HepG2 (cell line): Measurements from ENCODE around the gene NCKAP1. TPM values are rescaled to one million over a fixed set of nuclear protein-coding genes. Genes with fewer than 3 reads are reported as not detected.

Source experiments
- EED ChIP-seq: sonication (generic); formaldehyde crosslinking; IDR thresholded peaks from 2 replicates; pipeline ENCODE4 v1.5.0; 2020; ENCODE audit warnings: mild to moderate bottlenecking, missing genetic modification reagents
- FIP1L1 ChIP-seq: fragments of 200-400 bp; formaldehyde crosslinking; IDR thresholded peaks from 2 replicates; pipeline ENCODE4 v1.6.1; 2018; ENCODE audit warnings: low read depth, mild to moderate bottlenecking, low read length, moderate library complexity, borderline replicate concordance; ENCODE audit not compliant: insufficient read depth
- HBP1 ChIP-seq: IDR thresholded peaks from 2 replicates; pipeline ENCODE4 v1.6.1; 2016; ENCODE audit warnings: low read depth, control low read depth
- HIVEP1 ChIP-seq: sonication (generic); formaldehyde crosslinking; IDR thresholded peaks from 2 replicates; pipeline ENCODE4 v1.4.0; 2020; ENCODE audit warnings: mild to moderate bottlenecking, missing genetic modification reagents
- NRL ChIP-seq: sonication (generic); formaldehyde crosslinking; IDR thresholded peaks from 2 replicates; pipeline ENCODE4 v1.5.0; 2020; ENCODE audit warnings: missing genetic modification reagents, mild to moderate bottlenecking, moderate library complexity, borderline replicate concordance
- SKI ChIP-seq: fragments of 450-650 bp; IDR thresholded peaks from one replicate; pipeline ENCODE4 v1.6.1; 2018; ENCODE audit warnings: mild to moderate bottlenecking; ENCODE audit not compliant: partially characterized antibody
- U2AF1 ChIP-seq: fragments of 200-400 bp; formaldehyde crosslinking; optimal IDR thresholded peaks from 2 replicates; pipeline ENCODE3; 2017; ENCODE audit warnings: mild to moderate bottlenecking, low read depth, low read length
- ZNF160 ChIP-seq: sonication (generic); formaldehyde crosslinking; IDR thresholded peaks from 2 replicates; pipeline ENCODE4 v1.8.0; 2022; ENCODE audit warnings: mild to moderate bottlenecking, inconsistent platforms, missing genetic modification reagents
- ZNF260 ChIP-seq: sonication (generic); formaldehyde crosslinking; IDR thresholded peaks from 2 replicates; pipeline ENCODE4 v1.4.0; 2020; ENCODE audit warnings: missing genetic modification reagents, low read depth, mild to moderate bottlenecking, borderline replicate concordance
- ZNF263 ChIP-seq: sonication (generic); formaldehyde crosslinking; IDR thresholded peaks from 2 replicates; pipeline ENCODE4 v1.4.0; 2020; ENCODE audit warnings: missing genetic modification reagents
- ZNF280B ChIP-seq: sonication (generic); formaldehyde crosslinking; IDR thresholded peaks from 2 replicates; pipeline ENCODE4 v1.5.0; 2020; ENCODE audit warnings: missing genetic modification reagents, mild to moderate bottlenecking, borderline replicate concordance
- ZNF3 ChIP-seq: IDR thresholded peaks from 2 replicates; pipeline ENCODE4 v1.7.0; 2017; ENCODE audit warnings: inconsistent platforms
- ZNF354B ChIP-seq: sonication (generic); formaldehyde crosslinking; IDR thresholded peaks from 2 replicates; pipeline ENCODE4 v1.8.0; 2022; ENCODE audit warnings: mild to moderate bottlenecking, missing genetic modification reagents
- ZNF407 ChIP-seq: sonication (generic); formaldehyde crosslinking; IDR thresholded peaks from one replicate; pipeline ENCODE4 v1.5.1; 2020; ENCODE audit warnings: mild to moderate bottlenecking, missing genetic modification reagents; ENCODE audit errors: not compliant biosample characterization
- ZNF577 ChIP-seq: sonication (generic); formaldehyde crosslinking; IDR thresholded peaks from 2 replicates; pipeline ENCODE4 v1.4.0; 2020; ENCODE audit warnings: mild to moderate bottlenecking, low read depth, missing genetic modification reagents, borderline replicate concordance
- ZNF652 ChIP-seq: IDR thresholded peaks from 2 replicates; pipeline ENCODE4 v1.6.1; 2016; ENCODE audit warnings: low read depth, borderline replicate concordance
- ZNF749 ChIP-seq: sonication (generic); formaldehyde crosslinking; IDR thresholded peaks from 2 replicates; pipeline ENCODE4 v1.8.0; 2022; ENCODE audit warnings: mild to moderate bottlenecking, missing genetic modification reagents, moderate library complexity, borderline replicate concordance
- ZNF788 ChIP-seq: sonication (generic); formaldehyde crosslinking; IDR thresholded peaks from 2 replicates; pipeline ENCODE4 v1.5.0; 2020; ENCODE audit warnings: mild to moderate bottlenecking, missing genetic modification reagents, borderline replicate concordance
- ZSCAN9 ChIP-seq: IDR thresholded peaks from 2 replicates; pipeline ENCODE4 v1.6.1; 2016; ENCODE audit warnings: borderline replicate concordance
- polyA plus RNA-seq, 8 experiments: library from polyadenylated mRNA; depleted of rRNA in 3 of 8; stranded (reverse) in 7 of 8; unstranded in 1 of 8; fragments of >200 nt; fragmentation: Illumina TruSeq in 4 of 8; extraction: Trizol in 4 of 8; gene quantifications; 2 replicates each; pipeline versions ENCODE4 v1.2.1 to v1.2.3, GENCODE V29; 2011 to 2016; ENCODE audit warnings: low read depth in 4 of 8, missing spikeins in 1 of 8, mixed read lengths in 1 of 8; ENCODE audit not compliant: insufficient read depth in 1 of 8
- total RNA-seq, 5 experiments: library from RNA; depleted of rRNA; stranded (reverse); fragments of >200 nt; fragmentation: Illumina TruSeq; extraction: Trizol; gene quantifications; 2 replicates each; pipeline ENCODE4 v1.2.3, GENCODE V29; 2016; ENCODE audit warnings: low read depth in 1 of 5

NCKAP1 gene
- total and polyA plus RNA-seq, 2 of the 13 experiments (the other 11 are each of a cell fraction or from before 2014, with no cell fraction given): 72.1 to 96.3 TPM

- TF ChIP-seq ZNF407 (CRISPR knock-in tag) (no peak), HBP1 (no peak), ZNF788 (CRISPR knock-in tag) (no peak), ZNF260 (CRISPR knock-in tag) (no peak), ZNF354B (CRISPR knock-in tag) (no peak), ZSCAN9 (CRISPR knock-in tag) (no peak), ZNF652 (CRISPR knock-in tag) (no peak), ZNF3 (CRISPR knock-in tag) (no peak), ZNF577 (CRISPR knock-in tag) (no peak), U2AF1 (no peak), ZNF263 (CRISPR knock-in tag) (no peak; the same call in 1 of the 2 replicates), FIP1L1 (no peak), EED (peak; percentile 73; the same call in 1 of the 2 replicates), NRL (CRISPR knock-in tag) (peak; percentile 47; the same call in 1 of the 2 replicates), SKI (no peak), HIVEP1 (CRISPR knock-in tag) (0 out of 2 replicates have a peak, but pooled peaks have one; percentile 48), ZNF160 (no peak), ZNF749 (CRISPR knock-in tag) (no peak), ZNF280B (CRISPR knock-in tag) (no peak)
Measured at GRCh38 chr2:182866095-182866460, 172.2 kb downstream of the NCKAP1 start (continued).
